SK-N-SH treated with all-trans-retinoic acid at 6 μM for 48 hours (cell line): ENCODE data around the gene STYK1.

Experiments
- ARNTL ChIP-seq: fragments of 450-650 bp; formaldehyde crosslinking; IDR thresholded peaks from 2 replicates; pipeline ENCODE4 v1.5.0; 2020; ENCODE audit warnings: low read depth, mild to moderate bottlenecking, moderate library complexity, borderline replicate concordance
- CSDC2 ChIP-seq: fragments of 250-450 bp; sonication (Bioruptor Pico); IDR thresholded peaks from 2 replicates; pipeline ENCODE4 v1.5.0; 2020; ENCODE audit warnings: mild to moderate bottlenecking, moderate library complexity
- OSR1 ChIP-seq: fragments of 250-450 bp; sonication (Bioruptor Pico); IDR thresholded peaks from 2 replicates; pipeline ENCODE4 v1.8.0; 2022; ENCODE audit warnings: moderate library complexity, mild to moderate bottlenecking, inconsistent platforms
- PATZ1 ChIP-seq: fragments of 250-450 bp; sonication (Bioruptor Pico); IDR thresholded peaks from 2 replicates; pipeline ENCODE4 v1.8.0; 2020; ENCODE audit warnings: mild to moderate bottlenecking, moderate library complexity, borderline replicate concordance
- POU6F1 ChIP-seq: fragments of 250-450 bp; sonication (Bioruptor Pico); IDR thresholded peaks from 2 replicates; pipeline ENCODE4 v1.8.0; 2021; ENCODE audit warnings: low read depth, mild to moderate bottlenecking, moderate library complexity, borderline replicate concordance
- ZFP3 ChIP-seq: fragments of 250-450 bp; sonication (Bioruptor Pico); IDR thresholded peaks from 2 replicates; pipeline ENCODE4 v1.5.0; 2020; ENCODE audit warnings: mild to moderate bottlenecking, moderate library complexity
- ZNF70 ChIP-seq: fragments of 450-650 bp; formaldehyde crosslinking; IDR thresholded peaks from 2 replicates; pipeline ENCODE4 v1.5.0; 2020; ENCODE audit warnings: mild to moderate bottlenecking, moderate library complexity

- TF ChIP-seq ARNTL (no peak), PATZ1 (CRISPR knock-in tag) (no peak), POU6F1 (CRISPR knock-in tag) (no peak), CSDC2 (CRISPR knock-in tag) (no peak), ZFP3 (CRISPR knock-in tag) (no peak), ZNF70 (CRISPR knock-in tag) (no peak), OSR1 (no peak)
Measured at GRCh38 chr12:10690906-10691305, 17.1 kb upstream of the STYK1 start.
